GM12873 (cell line): ENCODE results near the gene FAM168A.

Experiments
- TF ChIP-seq, protein P1 (sequence below): IDR thresholded peaks from 2 replicates; pipeline ENCODE4 v1.5.1; 2012; ENCODE audit warnings: low read depth, mild to moderate bottlenecking, moderate library complexity, low read length, control low read depth; ENCODE audit not compliant: insufficient read depth; ENCODE audit errors: missing control alignments

The FAM168A gene

DNA sequence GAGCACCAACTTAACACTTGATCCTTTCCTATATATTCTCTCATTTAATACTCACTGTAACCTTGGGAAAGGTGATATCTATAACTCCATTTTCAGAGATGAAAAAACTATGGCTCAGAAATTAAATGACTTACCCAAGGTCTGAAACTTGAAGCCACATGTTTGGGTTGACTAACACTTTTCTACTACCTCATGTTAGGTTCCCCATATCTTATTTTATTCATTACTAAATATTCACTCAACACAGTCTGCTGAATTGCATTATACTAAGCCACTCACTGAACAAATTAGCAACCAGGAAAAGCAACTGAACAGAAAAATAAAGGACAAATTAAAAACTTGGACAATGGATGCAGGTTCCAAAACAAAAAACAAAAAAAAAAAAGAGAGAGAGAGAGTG, 59.9 kb downstream of the FAM168A start:
- TF ChIP-seq, protein P1, sequence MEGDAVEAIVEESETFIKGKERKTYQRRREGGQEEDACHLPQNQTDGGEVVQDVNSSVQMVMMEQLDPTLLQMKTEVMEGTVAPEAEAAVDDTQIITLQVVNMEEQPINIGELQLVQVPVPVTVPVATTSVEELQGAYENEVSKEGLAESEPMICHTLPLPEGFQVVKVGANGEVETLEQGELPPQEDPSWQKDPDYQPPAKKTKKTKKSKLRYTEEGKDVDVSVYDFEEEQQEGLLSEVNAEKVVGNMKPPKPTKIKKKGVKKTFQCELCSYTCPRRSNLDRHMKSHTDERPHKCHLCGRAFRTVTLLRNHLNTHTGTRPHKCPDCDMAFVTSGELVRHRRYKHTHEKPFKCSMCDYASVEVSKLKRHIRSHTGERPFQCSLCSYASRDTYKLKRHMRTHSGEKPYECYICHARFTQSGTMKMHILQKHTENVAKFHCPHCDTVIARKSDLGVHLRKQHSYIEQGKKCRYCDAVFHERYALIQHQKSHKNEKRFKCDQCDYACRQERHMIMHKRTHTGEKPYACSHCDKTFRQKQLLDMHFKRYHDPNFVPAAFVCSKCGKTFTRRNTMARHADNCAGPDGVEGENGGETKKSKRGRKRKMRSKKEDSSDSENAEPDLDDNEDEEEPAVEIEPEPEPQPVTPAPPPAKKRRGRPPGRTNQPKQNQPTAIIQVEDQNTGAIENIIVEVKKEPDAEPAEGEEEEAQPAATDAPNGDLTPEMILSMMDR: no peak

- TF ChIP-seq, protein P1: no peak
Observed at GRCh38 chr11:73536961-73537360, 61.0 kb downstream of the FAM168A start.

GRCh38 chr11:73532310-73532709, 65.6 kb downstream of the FAM168A start:
- TF ChIP-seq, protein P1: no peak

GRCh38 chr11:73531386-73531785, 66.5 kb downstream of the FAM168A start:
- TF ChIP-seq, protein P1: no peak

GRCh38 chr11:73530109-73530508, 67.8 kb downstream of the FAM168A start:
- TF ChIP-seq, protein P1: no peak

DNA sequence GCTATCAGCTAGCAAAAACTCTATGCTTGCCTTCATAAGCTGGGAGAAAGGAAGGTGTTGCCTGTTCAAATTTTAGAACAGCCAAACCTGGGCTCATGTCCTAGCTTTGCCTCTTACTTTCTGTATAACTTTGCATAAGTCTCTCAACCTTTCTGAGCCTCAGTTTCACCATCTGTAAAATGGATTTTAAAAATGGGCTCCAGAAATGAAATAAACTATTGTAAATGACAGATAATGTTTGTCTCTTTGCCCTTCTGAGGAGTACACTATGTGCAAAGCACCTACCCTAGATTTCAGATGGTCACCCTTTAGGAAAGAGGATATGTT, 68.7 kb downstream of the FAM168A start:
- TF ChIP-seq, protein P1: no peak

DNA sequence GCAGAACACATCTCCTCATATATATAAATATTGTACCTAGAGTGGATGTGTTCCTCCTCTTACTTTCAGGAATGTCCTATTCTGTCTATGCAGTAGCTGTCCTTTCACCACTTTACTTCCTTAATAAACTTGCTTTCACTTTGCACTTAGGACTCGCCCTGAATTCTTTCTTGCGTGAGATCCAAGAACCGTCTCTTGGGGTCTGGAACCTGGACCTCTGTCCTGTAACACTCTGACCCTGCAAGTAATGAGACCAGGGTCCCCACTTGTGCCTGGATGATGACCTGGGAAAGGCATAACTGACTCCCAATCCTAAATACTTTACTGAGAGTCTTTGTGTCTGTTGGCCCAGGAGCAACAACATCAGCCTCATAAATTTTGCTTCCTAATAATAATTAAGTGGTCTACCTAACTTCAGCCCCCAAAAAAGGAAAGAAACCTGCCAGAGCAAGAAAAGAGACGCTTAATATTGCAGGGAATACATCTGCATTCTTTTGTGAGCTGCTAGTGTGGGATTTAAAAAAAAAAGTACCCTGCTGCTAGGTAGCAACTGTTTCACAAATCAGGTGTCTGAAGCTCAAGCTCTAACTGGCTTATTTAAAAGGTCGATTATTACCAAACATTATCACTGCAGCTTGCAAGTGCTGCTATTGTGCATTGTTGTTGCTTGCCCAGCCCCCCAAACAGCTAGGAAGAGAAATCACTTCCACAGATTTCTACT, 69.3 kb downstream of the FAM168A start:
- TF ChIP-seq, protein P1: no peak
